Dedifferentiated amniotic fluid mesenchymal stem cell (primary cell): ENCODE data around the gene LIMK2.
"Not testable (repeated sequence)": the region's sequence is repeated elsewhere in the genome, so short reads cannot be mapped to it uniquely, and the experiment has no call there.

Experiments
- DNase-seq: peaks from one replicate; pipeline ENCODE4 v3.0.0-alpha.2; 2016; ENCODE audit errors: extremely low spot score

The LIMK2 gene

DNA sequence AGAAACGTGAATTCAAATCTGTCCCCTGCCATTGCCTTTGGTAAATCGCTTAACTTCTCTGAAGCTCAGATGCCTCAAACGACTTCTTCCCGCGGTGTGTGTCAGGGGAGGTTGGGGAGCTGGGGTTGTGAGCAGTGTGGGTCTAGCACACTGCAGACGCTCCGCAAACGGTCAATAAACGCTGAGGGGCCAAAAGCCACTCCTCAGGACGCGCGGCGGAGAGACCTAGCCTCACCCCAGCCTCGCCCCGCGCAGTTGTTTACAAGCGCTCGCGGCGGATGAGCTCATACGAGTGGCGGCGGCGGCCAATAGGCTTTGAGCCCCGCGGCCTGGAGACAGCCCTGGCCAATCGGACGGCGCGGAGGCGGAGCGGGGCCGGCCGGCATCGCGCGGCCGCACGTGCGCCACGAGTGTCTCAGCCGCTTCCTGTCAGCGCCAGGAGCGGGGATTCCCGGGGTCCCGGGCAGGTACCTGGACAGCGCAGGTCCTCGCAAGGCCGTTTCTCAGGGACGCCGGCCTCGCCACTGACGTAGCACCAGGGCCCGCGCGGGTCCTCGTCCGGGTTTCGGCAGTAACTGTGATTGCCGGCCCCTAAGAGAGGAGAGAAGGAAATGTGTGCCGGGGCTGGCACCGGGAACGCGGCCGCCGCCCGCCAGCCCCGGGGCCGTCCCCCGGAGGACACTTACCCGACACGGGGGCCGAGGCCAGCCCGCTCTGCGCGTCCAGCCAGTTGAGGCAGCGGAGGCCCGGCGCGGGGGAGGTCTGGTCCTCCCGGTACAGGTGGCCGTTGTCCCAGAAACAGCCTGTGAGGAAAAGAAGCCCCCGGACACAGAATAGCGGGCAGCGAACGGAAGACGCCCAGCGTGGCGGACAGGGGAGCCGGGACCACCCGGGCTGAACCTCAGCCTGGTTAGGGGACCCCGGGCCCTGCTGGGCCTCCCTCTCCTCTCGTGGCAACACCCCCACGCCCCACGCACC lies 78.7 kb downstream of the LIMK2 start:
- peak; percentile 87 for DNase-seq

DNA sequence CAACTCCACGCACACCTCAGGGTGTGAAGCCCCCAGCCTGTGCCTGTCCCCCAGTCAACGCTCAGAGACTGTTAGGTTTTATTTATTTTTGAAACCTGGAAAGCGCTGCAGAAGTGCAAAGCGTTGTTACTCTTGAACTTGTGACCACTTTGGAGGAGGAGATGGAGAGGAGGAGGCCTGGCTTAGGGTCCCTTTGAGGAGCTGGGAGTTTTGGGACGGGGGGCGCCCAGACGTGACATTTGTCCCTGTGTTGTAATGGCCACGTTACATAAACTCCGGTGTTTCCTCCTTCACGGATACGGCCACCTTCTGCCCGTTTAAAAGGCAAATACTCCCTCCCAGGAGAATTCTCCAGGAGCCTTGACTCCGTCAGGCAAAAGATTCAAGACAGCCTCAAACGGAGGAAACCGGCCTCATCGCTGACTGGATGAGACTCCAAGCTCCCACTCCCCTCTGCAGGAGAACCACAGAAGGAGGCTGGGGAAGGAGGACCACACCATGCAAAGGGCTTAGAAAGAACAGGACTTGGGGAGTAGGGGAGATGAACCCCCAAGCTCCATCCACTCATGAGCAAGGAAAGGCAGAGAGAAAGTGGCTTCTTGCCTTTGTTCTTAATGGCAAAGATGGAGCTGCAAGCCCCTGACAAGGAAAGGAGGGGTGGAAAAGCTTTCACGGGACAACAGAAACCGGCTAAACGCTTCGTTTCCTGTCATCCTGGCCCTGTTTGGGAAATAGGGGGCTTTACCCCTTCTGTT lies 79.6 kb downstream of the LIMK2 start:
- no peak for DNase-seq

DNA sequence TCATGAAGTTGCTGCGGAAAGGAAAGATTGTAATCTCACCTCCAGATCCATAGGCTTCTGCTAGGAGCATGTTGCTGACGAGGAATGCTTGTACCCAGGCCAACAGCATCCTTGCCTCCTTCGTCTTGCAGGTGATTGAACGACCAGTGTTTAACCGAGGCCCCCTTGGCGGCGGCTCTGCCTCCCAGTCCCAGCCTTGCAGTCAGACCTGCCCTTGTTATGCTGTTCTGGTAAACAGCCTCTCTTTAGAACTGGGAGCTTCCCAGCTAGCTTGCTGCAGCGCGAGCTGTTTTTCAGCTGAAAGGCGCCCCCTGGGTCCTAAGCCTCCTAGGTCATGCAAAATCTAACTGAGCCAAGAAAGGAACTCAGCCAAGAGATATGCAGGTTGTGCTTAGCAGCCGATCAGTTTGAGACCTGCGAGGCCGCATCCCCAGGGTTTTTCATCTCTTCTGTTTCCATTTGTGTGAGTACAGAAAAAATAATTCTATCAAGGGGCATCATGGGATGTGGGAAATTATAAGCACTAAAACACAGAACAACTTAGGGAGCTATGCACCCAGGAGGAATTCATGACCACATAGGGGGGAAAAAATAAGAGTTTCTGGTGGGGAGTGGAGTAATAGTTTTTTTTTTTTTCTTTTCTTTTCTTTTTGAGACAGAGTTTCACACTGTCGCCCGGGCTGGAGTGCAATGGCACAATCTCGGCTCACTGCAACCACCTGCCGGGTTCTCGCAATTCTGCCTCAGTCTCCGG lies 80.3 kb downstream of the LIMK2 start, which contains the start of gene PIK3IP1:
Gene PIK3IP1, minus strand, starts transcription at position 253 of the 754 bp plus-strand sequence. Its CDS starts 144 bp downstream, at position 109.
- DNase-seq, result peak; percentile 68

DNA sequence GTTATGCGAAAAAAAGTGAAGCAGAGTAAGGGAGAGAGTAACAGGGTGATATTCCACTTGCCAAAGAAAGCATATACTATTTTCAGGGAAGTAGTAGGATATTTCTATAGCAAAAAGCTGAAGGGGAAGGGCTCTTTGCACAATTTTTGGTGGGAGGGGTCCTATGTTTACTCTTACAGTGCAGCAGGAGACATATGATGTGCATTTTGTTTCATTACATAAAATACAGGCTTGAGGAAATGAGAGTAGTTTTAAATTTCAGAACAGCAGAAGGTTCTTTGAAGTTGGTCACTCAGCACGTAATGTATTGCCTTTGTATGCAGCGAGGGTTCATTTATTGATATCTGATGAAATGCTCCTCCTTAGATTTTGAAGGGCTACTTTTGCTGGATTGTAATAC lies 83.3 kb downstream of the LIMK2 start:
- DNase-seq, result no peak

DNA sequence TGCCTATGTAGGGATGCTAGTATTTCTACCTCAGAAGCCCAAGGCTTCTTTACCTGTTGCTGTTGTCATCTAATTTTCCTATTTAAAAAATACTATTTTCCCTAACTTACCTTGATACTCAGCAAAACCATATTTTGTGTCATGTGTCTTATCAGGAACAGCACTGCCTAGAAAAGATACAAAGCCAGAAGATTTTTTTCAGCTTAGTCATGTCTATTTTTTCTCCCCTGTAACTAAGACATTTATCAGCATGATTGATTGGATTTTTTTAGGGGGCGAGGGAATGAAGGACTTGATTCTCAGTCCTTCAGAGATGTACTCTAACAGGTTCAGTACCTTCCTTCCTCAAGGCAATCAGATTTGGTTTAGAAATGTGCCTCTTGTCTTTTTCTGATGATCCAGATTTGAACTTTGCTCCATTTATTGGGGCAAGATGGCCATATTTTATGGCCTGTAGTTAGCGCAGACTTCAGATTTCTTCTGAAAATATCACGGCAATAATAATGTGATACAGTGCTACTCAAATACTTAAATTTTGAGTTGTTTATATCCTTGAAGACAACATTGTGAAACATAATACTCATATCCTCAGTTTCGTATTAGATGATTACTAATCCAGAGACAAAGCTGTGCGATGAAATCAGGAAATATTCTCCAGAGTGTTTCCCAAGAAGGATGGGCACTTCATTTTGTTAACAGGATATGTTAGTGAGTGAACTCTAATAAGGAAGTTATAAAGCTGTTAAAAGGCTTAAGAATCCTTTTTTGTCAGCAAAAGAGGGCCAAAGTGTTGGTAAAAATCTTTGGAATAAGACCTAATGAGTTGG lies 83.9 kb downstream of the LIMK2 start:
- DNase-seq, result no peak

DNA sequence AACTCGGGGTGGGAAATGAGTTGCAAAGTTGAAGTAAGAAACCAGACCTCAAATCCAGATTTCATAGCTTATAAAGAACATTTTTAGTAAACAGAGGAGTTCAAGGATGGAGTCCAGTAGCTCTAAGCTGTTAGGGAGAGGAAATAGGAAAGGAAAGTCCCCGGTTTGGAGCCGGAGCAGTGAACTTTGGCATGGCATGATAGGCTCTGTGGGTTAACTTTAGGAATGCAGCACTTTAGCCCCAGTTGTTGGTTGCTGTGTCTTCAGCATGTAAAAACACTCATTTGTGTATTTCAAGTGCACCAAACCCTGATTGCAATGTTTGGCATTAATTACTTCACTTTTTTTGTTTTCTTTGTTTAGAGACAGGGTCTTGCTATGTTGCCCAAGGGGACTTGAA lies 88.8 kb downstream of the LIMK2 start:
- no peak for DNase-seq

DNA sequence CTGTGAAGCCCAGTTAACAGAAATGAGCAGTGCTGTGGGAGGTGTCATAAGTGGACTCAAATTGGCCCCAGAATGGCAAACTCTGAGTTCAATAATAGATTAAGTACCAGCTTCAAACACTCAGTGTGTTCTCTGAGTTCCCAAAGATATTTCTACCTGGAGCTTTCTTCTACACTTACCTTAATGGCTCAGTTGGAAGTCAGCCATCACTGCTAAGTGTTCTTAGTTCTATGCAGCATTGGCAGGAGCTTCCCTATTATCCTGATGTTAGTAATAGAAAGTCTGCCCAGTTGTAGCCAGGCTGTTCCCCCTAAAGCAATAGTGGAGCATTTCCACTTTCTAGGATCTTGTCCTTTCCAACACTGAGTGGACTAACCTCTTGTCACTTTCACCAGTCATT lies 89.9 kb downstream of the LIMK2 start:
- no peak for DNase-seq

DNA sequence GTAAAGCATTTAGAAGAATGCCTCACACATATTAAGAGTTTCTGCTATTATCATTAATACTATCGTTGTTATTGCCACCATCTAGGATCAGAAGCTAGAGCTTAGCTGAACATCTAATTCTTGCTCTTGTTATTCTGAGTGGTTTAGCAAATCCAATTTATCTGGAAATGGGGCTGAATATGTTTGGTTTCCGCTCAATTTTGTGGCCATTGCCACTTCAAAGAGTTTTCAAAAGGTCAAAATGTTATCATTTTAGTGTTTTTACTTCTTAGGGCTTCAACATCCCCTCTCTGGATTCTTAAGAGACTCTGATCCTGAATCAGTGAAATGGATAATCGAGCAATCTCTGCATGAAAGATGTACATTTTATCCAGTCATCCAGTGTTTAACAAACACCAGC lies 90.4 kb downstream of the LIMK2 start:
- DNase-seq, result no peak

DNA sequence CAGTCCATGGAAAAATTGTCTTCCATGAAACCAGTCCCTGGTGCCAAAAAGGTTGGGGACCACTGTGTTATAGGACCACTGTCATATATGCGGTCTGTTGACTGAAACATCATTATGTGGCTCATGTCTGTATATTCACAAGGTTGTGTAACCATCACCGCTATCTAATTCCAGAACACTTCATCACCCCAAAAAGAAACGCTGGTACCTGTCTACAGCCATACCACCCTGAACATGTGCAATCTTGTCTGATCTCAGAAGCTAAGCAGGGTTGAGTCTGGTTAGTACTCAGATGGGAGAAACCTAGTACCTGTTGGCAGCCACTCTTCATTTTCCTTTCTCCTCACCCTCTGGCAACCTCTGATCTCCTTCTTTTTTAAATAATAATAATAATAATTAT lies 93.1 kb downstream of the LIMK2 start:
- DNase-seq, result no peak

DNA sequence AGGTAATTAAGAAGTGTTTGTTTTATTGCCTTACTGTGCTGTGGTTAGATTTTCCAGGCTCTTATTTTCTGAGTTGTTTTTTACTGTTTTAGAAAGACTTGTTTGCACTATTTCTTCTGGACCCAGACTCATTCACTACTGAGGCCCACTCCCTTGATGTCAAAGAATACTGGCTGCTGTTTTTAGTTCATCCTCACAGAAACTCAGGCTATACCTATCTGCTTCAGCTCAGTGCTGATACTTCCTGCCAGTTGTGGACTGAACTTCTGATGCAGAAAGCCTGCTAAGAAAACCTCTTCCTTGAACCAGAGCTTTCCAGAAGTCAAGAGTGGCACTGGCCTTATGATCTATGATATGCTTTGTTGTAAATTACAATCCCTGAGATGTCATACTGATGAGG lies 96.1 kb downstream of the LIMK2 start:
- DNase-seq, result no peak

DNA sequence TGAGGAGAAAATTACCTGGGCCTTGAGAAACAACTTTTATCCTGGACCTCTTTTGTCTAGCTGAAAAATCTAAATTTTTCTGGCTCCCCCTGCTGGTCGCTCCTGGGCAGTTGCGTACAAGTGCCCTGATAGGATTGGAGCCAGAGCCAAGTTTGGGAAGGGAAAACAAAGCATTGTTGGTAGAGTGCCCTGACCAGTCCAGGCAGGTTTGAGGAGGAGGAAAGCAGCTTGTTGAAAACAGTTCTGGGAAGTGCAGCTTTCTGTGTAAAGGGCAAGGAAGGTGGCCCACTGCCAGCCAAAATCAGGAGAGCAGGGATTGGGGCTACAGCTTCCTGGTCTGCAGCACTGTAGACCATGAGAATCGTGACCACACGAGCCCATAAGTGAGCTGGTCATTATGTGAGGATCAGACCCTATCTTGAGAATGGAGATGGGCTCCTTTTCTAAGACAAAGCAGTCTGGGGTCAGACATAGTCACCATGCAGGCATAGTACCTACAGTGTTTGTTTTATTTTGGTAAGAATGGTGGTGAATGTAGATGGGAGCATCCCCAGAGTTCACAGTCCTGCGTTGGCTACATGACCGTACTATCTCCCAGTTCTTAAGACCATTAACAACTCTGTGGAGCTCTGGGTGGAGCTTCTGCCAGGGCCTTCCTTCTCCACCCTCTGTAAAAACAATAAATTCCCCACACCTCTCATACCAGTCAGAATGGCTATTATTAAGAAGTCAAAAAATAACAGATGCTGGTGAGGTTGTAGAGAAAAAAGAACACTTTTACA lies 101.5 kb downstream of the LIMK2 start:
- DNase-seq, result peak; percentile 62

DNA sequence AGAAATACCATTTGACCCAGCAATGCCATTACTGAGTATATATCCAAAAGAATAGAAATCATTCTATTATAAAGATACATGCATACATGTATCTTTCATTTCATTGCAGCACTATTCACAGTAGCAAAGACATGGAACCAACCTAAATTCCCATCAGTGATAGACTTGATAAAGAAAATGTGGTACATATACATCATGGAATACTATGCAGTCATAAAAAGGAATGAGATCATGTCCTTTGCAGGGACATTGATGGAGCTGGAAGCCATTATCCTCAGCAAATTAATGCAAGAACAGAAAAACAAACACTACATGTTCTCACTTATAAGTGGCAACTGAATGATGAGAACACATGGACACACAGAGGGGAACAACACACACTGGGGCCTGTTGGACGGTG lies 102.1 kb downstream of the LIMK2 start:
- DNase-seq, result not testable (repeated sequence)

DNA sequence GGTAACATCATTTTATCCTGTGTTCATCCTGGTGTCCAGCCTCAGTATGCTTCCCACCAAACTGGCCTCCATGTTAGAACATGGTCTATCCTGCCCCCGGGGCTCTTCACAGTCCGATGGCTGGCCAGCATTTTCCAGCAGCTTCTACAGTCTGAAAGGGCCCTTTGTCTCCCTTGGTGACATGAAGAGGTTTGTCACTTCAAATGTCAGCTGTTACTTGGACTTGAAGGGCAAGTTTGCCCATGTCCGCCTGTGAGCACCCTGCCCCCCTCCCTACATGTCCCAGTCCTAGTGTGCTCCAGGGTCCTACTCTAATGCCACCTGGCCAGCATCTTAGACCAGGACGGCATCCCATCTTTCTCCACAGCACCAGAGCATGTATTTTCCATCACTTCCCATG lies 109.3 kb downstream of the LIMK2 start:
- no peak for DNase-seq

DNA sequence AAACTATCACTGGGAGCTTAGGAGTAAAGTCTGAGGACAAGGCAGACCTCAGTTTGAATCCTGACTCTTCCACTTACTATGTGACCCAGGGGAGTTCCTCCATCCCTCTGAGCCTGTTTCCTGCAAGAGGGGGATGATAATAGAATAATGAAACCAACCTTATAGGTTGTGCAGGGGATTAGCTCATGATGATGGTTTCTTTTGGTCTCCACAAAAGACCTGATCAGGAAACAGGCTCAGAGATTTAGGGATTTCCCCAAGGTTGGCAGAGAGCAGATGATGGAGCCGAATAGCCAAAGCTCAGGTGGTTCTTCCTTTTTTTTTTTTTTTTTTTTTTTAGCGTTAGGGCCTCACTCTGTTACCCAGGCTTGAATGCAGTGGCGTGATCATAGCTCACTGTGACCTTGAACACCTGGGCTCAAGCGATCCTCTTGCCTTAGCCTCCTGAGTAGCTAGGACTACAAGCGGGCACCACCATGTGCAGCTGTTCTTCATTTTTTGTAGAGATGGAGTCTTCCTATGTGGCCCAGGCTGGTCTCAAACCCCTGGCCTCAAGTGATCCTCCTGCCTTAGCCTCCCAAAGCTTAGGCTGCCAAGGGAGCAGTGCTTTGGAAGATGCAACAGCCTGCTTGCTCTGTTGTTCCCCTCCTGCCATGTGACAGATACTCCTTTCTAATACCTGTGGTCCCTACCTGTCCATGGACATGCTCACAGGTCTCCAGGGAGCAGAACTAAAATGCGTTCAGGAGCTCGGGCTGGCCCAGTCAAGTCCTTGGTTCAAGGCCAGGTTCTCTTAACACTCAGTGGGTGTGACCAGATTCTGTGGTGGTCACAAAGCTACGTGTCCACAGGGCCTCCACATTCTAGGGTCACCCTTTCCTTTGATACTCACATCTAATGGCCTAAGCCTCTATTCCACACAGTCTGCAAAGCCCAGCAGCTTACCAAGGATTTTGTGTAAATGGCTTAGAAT lies 111.8 kb downstream of the LIMK2 start:
- no peak for DNase-seq

DNA sequence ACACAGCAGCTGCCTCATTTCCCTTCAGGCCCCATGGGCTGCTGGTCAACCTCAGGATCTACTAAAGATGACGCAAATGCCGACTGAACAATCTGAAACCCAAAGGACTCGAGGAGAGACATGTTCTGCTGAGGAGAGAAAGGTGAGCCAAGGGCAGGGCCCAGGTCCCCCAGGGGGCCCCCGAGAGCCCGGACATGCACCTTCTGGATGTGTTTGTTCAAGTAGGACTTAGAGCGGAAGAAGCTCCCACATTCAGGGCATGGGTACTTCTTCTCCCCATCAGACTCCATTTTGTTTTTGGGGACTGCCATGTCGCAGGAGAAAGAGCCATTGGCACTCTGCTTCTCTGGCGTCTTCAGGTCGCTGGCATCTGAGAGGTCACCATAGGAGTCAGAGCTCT lies 114.8 kb downstream of the LIMK2 start:
- DNase-seq, result no peak

DNA sequence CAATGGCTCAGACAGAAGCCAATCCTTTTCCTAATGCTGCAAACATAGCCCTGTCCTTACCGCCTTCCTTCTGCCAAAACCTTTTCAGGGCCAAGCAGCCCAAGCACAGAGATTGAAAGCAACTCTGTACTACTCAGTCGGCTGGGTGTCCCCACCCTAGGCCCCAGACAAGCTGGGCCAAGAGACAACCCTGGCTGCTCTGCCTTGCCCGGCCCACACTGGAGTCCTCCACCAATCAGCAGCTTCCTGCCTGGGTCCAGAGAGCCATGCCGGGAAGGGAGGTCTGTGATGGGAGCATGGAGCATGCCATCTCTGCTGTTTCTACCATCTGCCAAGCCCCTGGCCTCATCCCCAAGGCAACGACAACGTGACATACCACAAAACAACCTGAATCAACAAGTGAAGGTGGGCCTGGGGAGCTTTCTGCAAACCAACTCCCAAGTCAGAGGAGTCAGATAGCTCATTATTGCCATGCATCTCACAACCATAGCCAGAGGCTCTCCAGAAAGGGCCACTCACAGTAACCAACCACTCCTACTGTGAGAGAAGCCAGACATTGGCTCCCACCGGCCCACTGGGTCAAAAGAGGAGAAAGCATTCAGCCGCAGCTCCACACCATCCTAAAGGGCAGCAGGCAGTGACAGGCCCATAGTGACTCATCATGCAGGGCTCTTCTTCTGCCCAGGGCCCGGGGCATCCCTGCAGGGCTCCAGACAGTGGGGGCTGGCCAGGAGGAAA lies 115.9 kb downstream of the LIMK2 start:
- DNase-seq, result no peak

DNA sequence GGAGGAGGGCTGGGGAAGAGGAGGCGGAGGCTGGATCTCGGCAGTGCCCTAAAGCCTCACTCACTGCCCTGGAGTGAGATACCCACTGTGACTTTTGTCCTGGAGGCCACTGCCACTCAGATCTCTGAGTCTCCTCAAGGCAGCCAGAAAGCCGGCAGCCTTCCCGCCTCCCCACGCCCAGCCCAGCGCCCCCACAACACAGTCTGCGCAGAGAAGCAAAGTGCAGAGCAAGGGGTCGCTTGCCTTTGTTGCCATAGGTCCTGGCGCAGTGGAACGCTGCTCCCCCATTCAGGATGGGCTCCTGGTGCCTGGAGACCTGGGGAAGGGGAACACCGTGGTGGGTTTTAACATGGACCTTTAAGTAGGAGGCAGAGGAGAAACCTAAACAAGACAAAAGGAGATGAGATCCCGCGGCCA lies 116.5 kb downstream of the LIMK2 start:
- no peak for DNase-seq

DNA sequence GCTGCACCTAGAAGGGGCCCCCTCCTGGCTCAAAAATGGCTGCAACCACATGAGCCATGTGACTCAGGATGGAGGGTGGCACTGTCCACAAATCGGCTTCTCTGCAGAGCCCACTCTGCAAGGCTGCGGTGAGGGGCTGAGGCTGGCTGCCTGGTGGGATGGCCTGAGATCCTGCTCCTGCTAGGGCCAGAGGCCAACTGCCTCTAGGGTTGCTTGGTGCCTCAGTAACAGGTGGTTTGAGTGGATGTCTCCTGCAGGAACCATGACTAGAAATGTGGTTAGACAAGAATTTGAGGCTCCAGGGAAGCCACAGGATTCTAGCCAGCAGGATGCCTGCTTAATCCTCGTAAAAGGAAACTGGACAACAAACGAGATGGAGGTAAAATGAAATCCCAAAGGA lies 116.9 kb downstream of the LIMK2 start:
- DNase-seq, result no peak
